Thyroid gland (tissue), 4 donors: Measurements from ENCODE around the gene C2CD2L. TPM values are rescaled to one million over a fixed set of nuclear protein-coding genes. Genes with fewer than 3 reads are reported as not detected.
"Not testable (repeated sequence)": the region's sequence is repeated elsewhere in the genome, so short reads cannot be mapped to it uniquely, and the experiment has no call there.

Experiments used
- DNase-seq, 2 donors: peaks; one replicate each; pipeline ENCODE4 v3.0.0-alpha.2; 2019
- H3K27ac ChIP-seq, 3 donors: fragments of 200-600 bp; sonication (generic); 1 replicate in 2 of 3; 2 replicates in 1 of 3; pipeline ENCODE4 v1.5.1; 2016 to 2019; ENCODE audit warnings: mild to moderate bottlenecking in 1 of 3, moderate library complexity in 1 of 3
- H3K27me3 ChIP-seq: fragments of 200-600 bp; sonication (generic); one replicate; pipeline ENCODE4 v1.5.1; 2019
- H3K36me3 ChIP-seq, 2 donors: fragments of 200-600 bp; sonication (generic); one replicate each; pipeline ENCODE4 v1.5.1; 2016 to 2019
- H3K4me1 ChIP-seq, 2 donors: fragments of 200-600 bp; sonication (generic); one replicate each; pipeline ENCODE4 v1.5.1; 2017 to 2019
- H3K4me3 ChIP-seq, 3 donors: fragments of 200-600 bp; sonication (generic); replicated peaks in 1 of 3; 1 replicate in 2 of 3; 2 replicates in 1 of 3; pipeline ENCODE4 v1.5.1; 2016; ENCODE audit warnings: mild to moderate bottlenecking in 1 of 3
- H3K9me3 ChIP-seq: fragments of 200-600 bp; sonication (generic); one replicate; pipeline ENCODE4 v1.5.1; 2017
- CTCF ChIP-seq, 6 experiments: fragments of 200-600 bp in 3 of 6; fragments of 450-650 bp in 3 of 6; sonication (generic) in 3 of 6; IDR thresholded peaks; one replicate each; pipeline ENCODE4 v1.5.1; 2016 to 2019; ENCODE audit warnings: antibody characterized with exemption in 6 of 6, mild to moderate bottlenecking in 2 of 6, inconsistent platforms in 1 of 6, moderate library complexity in 1 of 6
- POLR2A ChIP-seq, 2 donors: fragments of 450-650 bp; IDR thresholded peaks; one replicate each; pipeline ENCODE4 v1.6.1; 2017; ENCODE audit warnings: antibody characterized with exemption in 2 of 2, mild to moderate bottlenecking in 2 of 2, moderate library complexity in 1 of 2
- WGBS, 2 donors: methylation state at CpG; one replicate each; pipeline ENCODE4 v1.1.5; 2017; 5-methylcytosine and 5-hydroxymethylcytosine counted together
- intact Hi-C: fragments of 100-400 bp; cut with DNase I; formaldehyde crosslinking; loops from one replicate; pipeline ENCODE4 v1.15.1; 2023
- total RNA-seq, 4 donors: library from RNA; depleted of rRNA; stranded (reverse); fragments of >200 nt; gene quantifications; one replicate each; pipeline ENCODE4 v1.2.3, GENCODE V29; 2016

The C2CD2L gene
- total RNA-seq, 4 donors from 2014 or later = 6.7 to 8.9 (median 7.9) TPM

DNA sequence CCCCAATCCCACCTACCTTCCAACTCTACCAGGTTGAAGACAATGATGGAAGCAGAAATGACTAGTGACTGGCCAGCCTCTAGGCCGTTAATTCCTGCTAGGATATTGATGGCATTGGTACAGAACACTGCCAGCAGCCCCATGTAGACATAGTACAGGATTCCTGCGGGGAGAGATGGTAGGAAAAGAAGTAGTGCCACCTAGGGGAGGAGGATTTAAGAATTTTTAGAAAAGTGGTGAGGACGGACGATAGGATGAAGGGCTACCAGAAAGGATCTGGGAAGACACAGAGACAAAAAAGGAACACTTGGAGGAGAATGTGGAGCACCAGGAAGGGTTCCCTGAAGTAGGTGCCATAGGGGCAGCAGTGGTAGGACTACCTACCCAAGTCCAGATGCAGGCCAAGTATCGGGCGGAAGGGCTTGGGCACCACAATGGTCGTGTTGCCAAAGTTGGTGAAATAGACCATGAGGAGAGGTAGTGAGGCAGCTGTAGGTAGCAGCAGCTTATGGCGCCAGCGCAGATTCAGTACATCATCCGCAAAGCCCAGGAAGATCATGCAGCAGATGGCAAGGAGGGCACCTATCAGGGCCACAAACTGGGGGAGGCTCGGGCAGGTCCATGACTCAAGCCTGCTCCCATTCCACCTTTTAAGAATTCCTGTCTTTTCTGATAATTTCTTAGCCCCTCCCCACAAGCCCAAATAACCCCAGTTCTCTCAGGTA lies 6.7 kb upstream of the C2CD2L start:
- 45 to 48% methylated on average over 11 of the region's 11 CpGs for WGBS, 2 donors
- H3K27ac ChIP-seq = no peak overlapping the region

DNA sequence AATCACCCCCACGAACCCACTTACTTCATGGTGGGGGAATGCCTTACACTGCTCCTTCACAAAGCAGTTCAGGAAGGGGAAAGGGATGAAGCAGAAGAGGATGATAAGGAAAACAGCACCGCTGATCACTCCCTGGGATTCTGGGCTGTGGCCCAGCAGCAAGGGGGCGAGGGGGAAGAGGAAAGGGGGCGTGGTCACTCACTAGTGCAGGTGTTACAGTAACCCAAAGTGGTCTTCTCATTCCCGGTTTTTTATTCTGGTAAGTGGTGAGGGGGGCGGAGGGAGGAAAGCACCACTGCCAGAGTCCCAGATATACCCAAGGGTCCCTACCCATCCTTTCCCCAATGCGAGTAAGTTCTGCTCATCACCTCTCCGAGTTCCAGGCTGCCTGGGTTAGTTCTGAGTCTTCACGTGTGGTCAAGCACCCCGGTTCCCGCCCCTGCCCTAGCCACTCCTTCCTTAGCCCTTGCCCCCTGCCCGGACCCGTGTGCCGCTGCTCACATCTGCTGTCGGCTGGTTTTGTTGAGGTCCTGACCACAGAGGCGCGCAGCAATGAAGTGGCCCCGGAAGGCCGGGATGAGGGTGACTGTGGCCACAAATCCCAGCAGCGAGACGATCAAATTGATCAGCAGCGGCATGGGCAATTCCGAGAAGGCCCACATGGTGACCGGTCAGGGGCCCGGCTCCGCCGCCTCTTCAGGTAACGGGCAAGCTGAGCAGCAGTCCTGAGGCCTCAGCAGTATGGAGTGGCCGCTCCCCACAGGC lies 6.0 kb upstream of the C2CD2L start:
- H3K27me3 ChIP-seq = no peaks in the 10 kb centered on the region
- TF ChIP-seq POLR2A (IDR thresholded peaks at IDR 0.05) (no peak), CTCF (IDR thresholded peaks at IDR 0.05) (no peak)
- H3K9me3 ChIP-seq = no peaks in the 10 kb centered on the region
- intact Hi-C loops = no loop called here
- peak overlapping the region; percentile 85 to 91 (median 88) for H3K27ac ChIP-seq
- peaks cover 12 to 23% of the 10 kb centered on the region in 2 donors for H3K4me1 ChIP-seq
- peaks cover 9 to 11% of the 10 kb centered on the region in 2 donors for H3K36me3 ChIP-seq
- DNase-seq = no peak
- 3% methylated on average over 19 to 26 of the region's 29 CpGs for WGBS, 2 donors
- peak overlapping the region; percentile 35 to 74 (median 59) for H3K4me3 ChIP-seq

More for the DNA sequence above, 6.7 kb upstream of the C2CD2L start:
- no peaks in the 10 kb centered on the region for H3K9me3 ChIP-seq
- peaks cover 9 to 11% of the 10 kb centered on the region in 2 donors for H3K36me3 ChIP-seq
- H3K4me1 ChIP-seq = peaks cover 12 to 25% of the 10 kb centered on the region in 2 donors
- H3K27me3 ChIP-seq = no peaks in the 10 kb centered on the region
- TF ChIP-seq POLR2A (IDR thresholded peaks at IDR 0.05) (no peak), CTCF (IDR thresholded peaks at IDR 0.05) (peak in 1 of 6 experiments; percentile 8)
- intact Hi-C loops = no loop called here
- no peak for DNase-seq
- peak overlapping the region in 1 of 3 donors; percentile 74 for H3K4me3 ChIP-seq

DNA sequence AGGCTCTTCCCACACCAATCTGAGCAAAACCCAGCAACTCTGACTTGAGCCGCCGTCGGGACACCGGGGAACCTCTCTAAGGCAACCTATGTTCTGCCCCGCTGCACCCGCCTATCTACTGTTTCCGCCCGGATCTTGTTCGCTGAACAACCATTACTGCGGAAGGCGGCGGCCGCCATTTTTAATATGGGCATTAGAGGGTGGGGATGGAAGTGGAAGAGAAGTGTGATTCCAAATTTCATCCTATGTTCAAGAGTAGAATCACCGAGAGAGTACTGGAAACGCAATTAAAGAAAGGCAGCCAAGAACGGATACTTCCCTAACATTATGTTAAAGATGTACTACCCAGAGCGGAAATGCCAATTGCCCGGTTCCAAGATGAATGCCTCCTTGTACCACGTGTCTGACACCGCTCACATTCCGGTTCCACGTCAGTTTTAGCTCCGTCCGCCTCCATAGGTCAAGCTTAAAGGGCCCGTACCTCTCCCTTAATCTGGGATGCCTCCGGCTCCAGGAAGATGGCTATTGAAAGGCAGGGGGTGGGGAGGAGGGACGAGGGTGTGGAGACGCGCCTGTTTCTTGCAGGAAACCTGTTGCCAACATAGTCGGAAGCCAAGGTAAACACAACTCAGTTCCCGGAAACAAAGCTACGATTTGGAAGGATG lies 5.3 kb upstream of the C2CD2L start, which contains the start of gene DPAGT1:
Gene DPAGT1, minus strand, starts transcription at position 95 of the 665 bp plus-strand sequence. CDS start 198 bp downstream, outside the sequence.
- H3K27ac ChIP-seq = peak within 1 kb of the TSS; percentile 85 to 91 (median 88)
- peak; percentile 90 to 91 for DNase-seq
- peaks cover 9 to 11% of the 10 kb centered on the region in 2 donors for H3K36me3 ChIP-seq
- 1% methylated on average over 24 to 32 of the region's 32 CpGs for WGBS, 2 donors
- peak in 1 of 2 donors; percentile 50 for TF ChIP-seq POLR2A (IDR thresholded peaks at IDR 0.05)
- peak in 1 of 6 experiments; percentile 2 for TF ChIP-seq CTCF (IDR thresholded peaks at IDR 0.05)
- intact Hi-C loops = no loop called here
- peak within 1 kb of the TSS; percentile 35 to 74 (median 59) for H3K4me3 ChIP-seq
- peaks cover 17 to 30% of the 10 kb centered on the region in 2 donors for H3K4me1 ChIP-seq
- H3K27me3 ChIP-seq = no peaks in the 10 kb centered on the region
- no peaks in the 10 kb centered on the region for H3K9me3 ChIP-seq

- DNase-seq = not testable (repeated sequence)
These were observed 3.9 kb upstream of the C2CD2L start for GRCh38 chr11:119103161-119103664.

GRCh38 chr11:119103793-119104192 lies 3.4 kb upstream of the C2CD2L start:
- H3K36me3 ChIP-seq = no peaks in the 10 kb centered on the region
- no peak for TF ChIP-seq POLR2A (IDR thresholded peaks at IDR 0.05)
- no peak for TF ChIP-seq CTCF (IDR thresholded peaks at IDR 0.05)
- no peaks in the 10 kb centered on the region for H3K9me3 ChIP-seq
- no peak overlapping the region for H3K4me3 ChIP-seq
- DNase-seq = no peak
- 61 to 66% methylated on average over 4 of the region's 4 CpGs for WGBS, 2 donors
- H3K27me3 ChIP-seq = no peaks in the 10 kb centered on the region
- intact Hi-C loops = no loop called here
- no peak overlapping the region for H3K27ac ChIP-seq
- peaks cover 25 to 39% of the 10 kb centered on the region in 2 donors for H3K4me1 ChIP-seq

More at GRCh38 chr11:119103161-119103664, 3.9 kb upstream of the C2CD2L start:
- Histone ChIP-seq H3K27ac (peak overlapping the region in 2 of 3 donors; percentile 85 to 91), H3K4me1 (peaks cover 22 to 34% of the 10 kb centered on the region in 2 donors)
- WGBS, 2 donors = 81 to 94% methylated on average over 18 of the region's 18 CpGs
- H3K27me3 ChIP-seq, intact Hi-C loops, H3K4me3 ChIP-seq, H3K36me3 ChIP-seq, H3K9me3 ChIP-seq: not testable (repeated sequence)
